Parathyroid adenoma (tissue), 2 donors: ENCODE measurements around the gene DSP.

Experiments
- H2AFZ ChIP-seq: fragments of 300-600 bp; sonication (generic); one replicate; pipeline ENCODE4 v1.7.0; 2017; ENCODE audit warnings: antibody characterized with exemption, mild to moderate bottlenecking
- H3K27ac ChIP-seq: fragments of 300-600 bp; sonication (generic); one replicate; pipeline ENCODE4 v1.7.0; 2017
- H3K27me3 ChIP-seq: fragments of 300-600 bp; sonication (generic); one replicate; pipeline ENCODE4 v1.7.0; 2017; ENCODE audit warnings: low read length; ENCODE audit not compliant: control insufficient read depth, insufficient read depth
- H3K36me3 ChIP-seq: fragments of 300-600 bp; sonication (generic); one replicate; pipeline ENCODE4 v1.7.0; 2017; ENCODE audit warnings: low read length; ENCODE audit not compliant: control insufficient read depth, insufficient read depth
- H3K4me1 ChIP-seq: fragments of 300-600 bp; sonication (generic); one replicate; pipeline ENCODE4 v1.7.0; 2017; ENCODE audit warnings: control low read depth
- H3K4me2 ChIP-seq: fragments of 300-600 bp; sonication (generic); one replicate; pipeline ENCODE4 v1.7.0; 2017; ENCODE audit warnings: low read length
- H3K4me3 ChIP-seq: fragments of 300-600 bp; sonication (generic); one replicate; pipeline ENCODE4 v1.7.0; 2017; ENCODE audit warnings: low read depth, low read length
- H3K79me2 ChIP-seq: fragments of 300-600 bp; sonication (generic); one replicate; pipeline ENCODE4 v1.7.0; 2017; ENCODE audit warnings: control low read depth
- H3K9ac ChIP-seq: fragments of 300-600 bp; sonication (generic); one replicate; pipeline ENCODE4 v1.7.0; 2017; ENCODE audit warnings: mild to moderate bottlenecking
- H3K9me3 ChIP-seq: fragments of 300-600 bp; sonication (generic); one replicate; pipeline ENCODE4 v1.7.0; 2017; ENCODE audit warnings: low read length; ENCODE audit not compliant: control insufficient read depth
- CTCF ChIP-seq: fragments of 300-600 bp; sonication (generic); IDR thresholded peaks from one replicate; pipeline ENCODE4 v1.7.0; 2017; ENCODE audit warnings: antibody characterized with exemption, mild to moderate bottlenecking
- donor health status: primary hyperparathyroidism.

Gene DSP

GRCh38 chr6:7578516-7578915, 37.0 kb downstream of the DSP start:
- Histone ChIP-seq H2AFZ (no peak overlapping the region), H3K27ac (no peak overlapping the region), H3K4me3 (no peak overlapping the region), H3K27me3 (no peaks in the 10 kb centered on the region), H3K79me2 (no peaks in the 10 kb centered on the region), H3K9ac (no peak overlapping the region), H3K9me3 (no peaks in the 10 kb centered on the region), H3K4me1 (peaks cover 5% of the 10 kb centered on the region), H3K36me3 (no peaks in the 10 kb centered on the region), H3K4me2 (no peak overlapping the region)
- TF ChIP-seq CTCF: no peak

- Histone ChIP-seq H3K27me3 (no peaks in the 10 kb centered on the region), H3K9ac (no peak overlapping the region), H3K36me3 (no peaks in the 10 kb centered on the region), H3K27ac (no peak overlapping the region), H2AFZ (no peak overlapping the region), H3K4me3 (no peak overlapping the region), H3K79me2 (no peaks in the 10 kb centered on the region), H3K9me3 (no peaks in the 10 kb centered on the region), H3K4me2 (no peak overlapping the region), H3K4me1 (peaks cover 5% of the 10 kb centered on the region)
- TF ChIP-seq CTCF: no peak
Observed at GRCh38 chr6:7578931-7579330, 37.5 kb downstream of the DSP start.

GRCh38 chr6:7579851-7580250, 38.4 kb downstream of the DSP start:
- TF ChIP-seq CTCF: no peak
- Histone ChIP-seq H3K9me3 (no peaks in the 10 kb centered on the region), H3K4me3 (no peak overlapping the region), H3K27ac (no peak overlapping the region), H3K4me2 (no peak overlapping the region), H2AFZ (no peak overlapping the region), H3K79me2 (no peaks in the 10 kb centered on the region), H3K27me3 (no peaks in the 10 kb centered on the region), H3K4me1 (peaks cover 5% of the 10 kb centered on the region), H3K36me3 (no peaks in the 10 kb centered on the region), H3K9ac (no peak overlapping the region)

GRCh38 chr6:7580537-7580926, 39.1 kb downstream of the DSP start:
- TF ChIP-seq CTCF: no peak
- Histone ChIP-seq H3K4me3 (no peak overlapping the region), H2AFZ (no peak overlapping the region), H3K9me3 (no peaks in the 10 kb centered on the region), H3K79me2 (no peaks in the 10 kb centered on the region), H3K27ac (no peak overlapping the region), H3K27me3 (no peaks in the 10 kb centered on the region), H3K4me2 (no peak overlapping the region), H3K4me1 (peaks cover 5% of the 10 kb centered on the region), H3K9ac (no peak overlapping the region), H3K36me3 (no peaks in the 10 kb centered on the region)

GRCh38 chr6:7580927-7581618, 39.6 kb downstream of the DSP start:
- Histone ChIP-seq H2AFZ (no peak overlapping the region), H3K36me3 (no peaks in the 10 kb centered on the region), H3K4me1 (peaks cover 5% of the 10 kb centered on the region), H3K9ac (no peak overlapping the region), H3K9me3 (no peaks in the 10 kb centered on the region), H3K79me2 (no peaks in the 10 kb centered on the region), H3K27ac (no peak overlapping the region), H3K4me3 (no peak overlapping the region), H3K4me2 (no peak overlapping the region), H3K27me3 (no peaks in the 10 kb centered on the region)
- TF ChIP-seq CTCF: no peak
